Measurements from ENCODE around the gene ATAD5.
"Not testable (repeated sequence)": the region's sequence is repeated elsewhere in the genome, so short reads cannot be mapped to it uniquely, and the experiment has no call there.

ATAD5 gene

GRCh38 chr17:30805944-30806456 lies 25.8 kb upstream of the ATAD5 start:
- DNase-seq (ENCODE audit: low read depth, low spot score), result no peak
- Histone ChIP-seq H3K9ac (ENCODE audit: insufficient read length) (no peak overlapping the region), H3K27ac (0 out of 2 replicates have a peak overlapping the region, but pooled peaks have one; percentile 25), H3K4me3 (no peak overlapping the region), H3K9me3 (ENCODE audit: low read depth, low read length) (no peaks in the 10 kb centered on the region), H3K36me3 (ENCODE audit: insufficient read depth, low read length) (peaks cover 37% of the 10 kb centered on the region)
- no peak for TF ChIP-seq FOXP2 (optimal IDR thresholded peaks at IDR 0.05; ENCODE audit: control extremely low read depth, extremely low read length, insufficient read depth)
- no peak for TF ChIP-seq EZH2 (IDR thresholded peaks at IDR 0.05)
- no peak for TF ChIP-seq POLR2AphosphoS5 (IDR thresholded peaks at IDR 0.05; ENCODE audit: borderline replicate concordance, low read depth, low read length)

GRCh38 chr17:30807896-30808295 lies 23.9 kb upstream of the ATAD5 start:
- DNase-seq (ENCODE audit: low read depth, low spot score), result no peak
- H3K27ac ChIP-seq, result no peak overlapping the region

GRCh38 chr17:30808785-30809286 lies 22.9 kb upstream of the ATAD5 start:
- H3K36me3 ChIP-seq (ENCODE audit: insufficient read depth, low read length), result peaks cover 14% of the 10 kb centered on the region
- DNase-seq (ENCODE audit: low read depth, low spot score), result no peak
- peak overlapping the region; percentile 54 for H3K27ac ChIP-seq
- TF ChIP-seq EZH2 (IDR thresholded peaks at IDR 0.05) (no peak), FOXP2 (optimal IDR thresholded peaks at IDR 0.05; ENCODE audit: control extremely low read depth, extremely low read length, insufficient read depth) (no peak), POLR2AphosphoS5 (IDR thresholded peaks at IDR 0.05; ENCODE audit: borderline replicate concordance, low read depth, low read length) (no peak)
- no peak overlapping the region for H3K9ac ChIP-seq (ENCODE audit: insufficient read length)
- no peaks in the 10 kb centered on the region for H3K9me3 ChIP-seq (ENCODE audit: low read depth, low read length)
- no peak overlapping the region for H3K4me3 ChIP-seq

More at GRCh38 chr17:30807896-30808295, 23.9 kb upstream of the ATAD5 start:
- Histone ChIP-seq H3K9ac (ENCODE audit: insufficient read length) (no peak overlapping the region), H3K4me3 (no peak overlapping the region), H3K36me3 (ENCODE audit: insufficient read depth, low read length) (peaks cover 22% of the 10 kb centered on the region), H3K9me3 (ENCODE audit: low read depth, low read length) (no peaks in the 10 kb centered on the region)
- TF ChIP-seq POLR2AphosphoS5 (IDR thresholded peaks at IDR 0.05; ENCODE audit: borderline replicate concordance, low read depth, low read length) (no peak), EZH2 (IDR thresholded peaks at IDR 0.05) (no peak), FOXP2 (optimal IDR thresholded peaks at IDR 0.05; ENCODE audit: control extremely low read depth, extremely low read length, insufficient read depth) (no peak)

GRCh38 chr17:30809867-30810266 lies 21.9 kb upstream of the ATAD5 start:
- H3K4me3 ChIP-seq, result no peak overlapping the region
- peaks cover 5% of the 10 kb centered on the region; the same call in 1 of the 2 replicates for H3K36me3 ChIP-seq (ENCODE audit: insufficient read depth, low read length)
- no peak for DNase-seq (ENCODE audit: low read depth, low spot score)
- H3K9me3 ChIP-seq (ENCODE audit: low read depth, low read length), result no peaks in the 10 kb centered on the region
- no peak overlapping the region for H3K9ac ChIP-seq (ENCODE audit: insufficient read length)
- H3K27ac ChIP-seq, result no peak overlapping the region
- TF ChIP-seq FOXP2 (optimal IDR thresholded peaks at IDR 0.05; ENCODE audit: control extremely low read depth, extremely low read length, insufficient read depth), result no peak
- no peak for TF ChIP-seq EZH2 (IDR thresholded peaks at IDR 0.05)
- TF ChIP-seq POLR2AphosphoS5 (IDR thresholded peaks at IDR 0.05; ENCODE audit: borderline replicate concordance, low read depth, low read length), result no peak

- H3K27ac ChIP-seq, result 0 out of 2 replicates have a peak overlapping the region, but pooled peaks have one; percentile 17
- TF ChIP-seq FOXP2 (optimal IDR thresholded peaks at IDR 0.05; ENCODE audit: control extremely low read depth, extremely low read length, insufficient read depth) (no peak), POLR2AphosphoS5 (IDR thresholded peaks at IDR 0.05; ENCODE audit: borderline replicate concordance, low read depth, low read length) (no peak), EZH2 (IDR thresholded peaks at IDR 0.05) (no peak)
- no peak for DNase-seq (ENCODE audit: low read depth, low spot score)
- H3K9me3 ChIP-seq (ENCODE audit: low read depth, low read length), result no peaks in the 10 kb centered on the region
- H3K9ac ChIP-seq (ENCODE audit: insufficient read length), result no peak overlapping the region
- 0 out of 2 replicates have a peak, but pooled peaks cover 8% of the 10 kb centered on the region for H3K36me3 ChIP-seq (ENCODE audit: insufficient read depth, low read length)
- H3K4me3 ChIP-seq, result no peak overlapping the region
Measured at GRCh38 chr17:30812218-30813177, 19.3 kb upstream of the ATAD5 start.

- not testable (repeated sequence) for H3K9me3 ChIP-seq (ENCODE audit: low read depth, low read length); DNase-seq (ENCODE audit: low read depth, low spot score); H3K4me3 ChIP-seq; H3K27ac ChIP-seq; H3K9ac ChIP-seq (ENCODE audit: insufficient read length)
- H3K36me3 ChIP-seq (ENCODE audit: insufficient read depth, low read length), result peaks cover 12% of the 10 kb centered on the region
Measured at GRCh38 chr17:30814236-30814635, 17.5 kb upstream of the ATAD5 start.

GRCh38 chr17:30814860-30815259 lies 16.9 kb upstream of the ATAD5 start:
- not testable (repeated sequence) for DNase-seq (ENCODE audit: low read depth, low spot score); H3K27ac ChIP-seq; H3K36me3 ChIP-seq (ENCODE audit: insufficient read depth, low read length); H3K4me3 ChIP-seq; H3K9me3 ChIP-seq (ENCODE audit: low read depth, low read length); H3K9ac ChIP-seq (ENCODE audit: insufficient read length)

GRCh38 chr17:30816165-30816564 lies 15.6 kb upstream of the ATAD5 start:
- no peak for DNase-seq (ENCODE audit: low read depth, low spot score)
- Histone ChIP-seq H3K9ac (ENCODE audit: insufficient read length) (no peak overlapping the region), H3K4me3 (no peak overlapping the region), H3K36me3 (ENCODE audit: insufficient read depth, low read length) (peaks cover 9% of the 10 kb centered on the region), H3K9me3 (ENCODE audit: low read depth, low read length) (no peaks in the 10 kb centered on the region), H3K27ac (no peak overlapping the region)
- TF ChIP-seq EZH2 (IDR thresholded peaks at IDR 0.05), result no peak
- TF ChIP-seq FOXP2 (optimal IDR thresholded peaks at IDR 0.05; ENCODE audit: control extremely low read depth, extremely low read length, insufficient read depth), result no peak
- no peak for TF ChIP-seq POLR2AphosphoS5 (IDR thresholded peaks at IDR 0.05; ENCODE audit: borderline replicate concordance, low read depth, low read length)
